Activated CD8-positive, alpha-beta memory T cell treated with anti-CD3 and anti-CD28 coated beads for 4 hours (primary cell): ENCODE measurements around the gene MYH3.

Experiments
- DNase-seq, 2 donors: peaks; one replicate each; pipeline ENCODE4 v3.0.0-alpha.2; 2020; ENCODE audit warnings: low read depth in 2 of 2

MYH3 gene

DNA sequence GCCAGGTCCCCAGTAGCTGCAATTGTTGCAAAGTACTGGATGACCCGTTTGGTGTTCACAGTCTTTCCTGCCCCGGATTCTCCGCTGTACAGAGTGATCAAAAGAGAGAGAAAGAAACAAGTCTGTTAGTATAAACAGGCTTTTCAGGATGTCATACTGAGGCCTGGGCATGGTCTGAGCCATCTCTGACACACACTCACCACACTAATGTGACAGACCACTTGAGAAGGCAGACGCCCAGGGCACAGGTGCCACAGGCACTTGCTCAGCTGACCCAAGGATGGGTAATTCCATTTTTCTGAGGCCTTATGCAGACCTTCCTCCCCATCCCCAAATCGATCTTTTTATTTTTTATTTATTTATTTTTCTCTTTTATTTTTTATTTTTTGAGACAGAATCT is 7.5 kb downstream of the MYH3 start:
- no peak for DNase-seq

DNA sequence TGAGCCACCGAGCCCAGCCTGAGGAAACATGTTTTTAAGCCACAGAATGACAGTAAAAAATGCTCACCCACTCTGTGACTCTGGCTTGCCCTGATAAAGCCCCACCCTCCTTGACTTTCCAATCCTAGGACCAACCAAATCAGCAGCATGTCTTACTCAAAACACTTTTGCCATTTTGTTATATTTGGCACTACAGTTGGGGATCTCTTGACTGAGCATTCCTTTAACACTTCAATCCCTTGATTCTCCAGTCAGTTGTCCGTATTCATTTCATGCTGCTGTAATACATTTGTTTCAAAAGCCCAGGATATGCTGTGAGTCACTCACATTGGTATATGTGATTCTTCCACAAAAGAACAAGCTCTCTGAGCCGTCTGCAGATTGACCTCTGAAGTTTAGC is 8.2 kb downstream of the MYH3 start:
- DNase-seq = no peak

DNA sequence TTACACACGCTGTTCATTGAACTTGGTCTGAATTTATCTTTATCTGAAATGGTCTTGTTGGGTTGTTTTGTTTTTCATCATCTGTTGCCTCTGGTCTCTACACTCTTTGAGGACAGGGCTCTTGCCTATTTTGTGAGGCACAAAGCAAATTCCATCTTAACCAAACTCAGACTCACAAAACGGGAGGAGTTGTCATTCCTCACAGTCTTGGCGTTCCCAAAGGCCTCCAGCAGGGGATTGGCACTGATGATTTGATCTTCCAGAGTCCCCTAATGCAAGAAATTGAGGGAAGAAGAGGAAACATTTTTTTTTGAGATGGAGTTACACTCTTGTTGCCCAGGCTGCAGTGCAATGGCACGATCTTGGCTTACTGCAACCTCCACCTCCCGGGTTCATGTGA is 8.7 kb downstream of the MYH3 start:
- no peak for DNase-seq

DNA sequence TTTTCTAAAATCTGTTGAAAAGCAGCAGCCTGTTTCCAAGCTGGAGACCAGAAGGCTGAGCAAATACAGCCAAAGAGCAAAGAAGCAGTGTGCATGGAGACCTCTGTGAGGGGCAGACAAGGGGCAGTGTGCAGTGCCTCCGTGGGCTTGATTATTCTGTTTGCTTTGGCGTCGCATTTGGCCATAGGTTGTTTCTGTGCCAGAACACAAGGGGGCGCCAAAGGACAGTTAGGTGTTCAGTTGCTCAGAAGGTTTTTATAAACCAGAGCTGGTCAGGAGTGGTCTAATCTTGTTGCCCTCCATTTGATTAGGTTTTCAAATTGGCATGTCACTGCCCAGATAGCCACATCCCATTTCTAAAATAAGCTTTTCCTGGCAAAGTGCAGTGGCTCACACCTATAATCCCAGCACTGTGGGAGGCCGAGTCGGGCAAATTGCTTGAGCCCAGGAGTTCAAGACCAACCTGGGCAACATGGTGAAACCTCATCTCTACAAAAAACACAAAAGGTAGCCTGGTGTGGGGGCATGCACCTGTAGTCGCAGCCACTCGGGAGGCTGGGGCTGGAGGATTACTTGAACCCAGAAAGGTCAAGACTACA is 10.6 kb downstream of the MYH3 start:
- peak; percentile 38 to 50 for DNase-seq

DNA sequence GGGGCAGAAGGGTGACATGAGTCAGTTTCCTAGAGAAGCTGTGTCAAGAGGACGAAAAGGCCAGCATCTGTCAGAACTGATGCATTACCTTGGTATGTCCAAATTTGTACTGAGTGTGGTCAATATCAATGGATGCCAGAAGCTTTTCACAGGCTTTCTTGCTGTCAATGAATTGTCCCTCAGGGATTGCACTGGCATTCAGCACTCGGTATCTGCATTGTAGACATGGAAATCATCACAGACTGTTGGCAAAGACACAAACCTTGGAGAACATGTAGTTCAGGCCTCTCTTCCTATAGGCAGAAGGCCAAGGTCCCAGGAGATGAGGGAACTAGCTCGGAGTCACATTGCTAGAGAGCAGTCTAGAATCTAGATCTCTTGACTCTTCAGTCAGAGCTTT is 16.6 kb downstream of the MYH3 start:
- no peak for DNase-seq

DNA sequence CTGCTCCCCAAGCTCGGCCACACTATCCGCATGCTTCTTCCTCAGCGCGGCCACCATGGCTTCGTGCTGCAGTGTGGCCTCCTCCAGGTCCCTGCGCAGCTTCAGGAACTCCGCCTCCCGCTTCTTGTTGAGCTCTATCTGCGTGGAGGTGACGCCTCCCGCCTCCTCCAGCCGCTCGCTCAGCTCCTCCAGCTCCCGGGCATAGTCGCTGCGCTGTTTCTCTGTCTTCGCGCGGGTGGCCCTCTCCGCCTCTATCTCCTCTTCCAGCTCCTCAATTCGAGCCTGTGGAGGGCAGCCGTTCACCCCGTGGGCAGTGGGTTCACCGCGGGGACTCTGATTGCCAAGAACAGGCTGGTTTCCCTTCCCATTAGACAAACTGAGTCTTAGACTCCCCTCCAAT is 19.0 kb downstream of the MYH3 start:
- DNase-seq = no peak

DNA sequence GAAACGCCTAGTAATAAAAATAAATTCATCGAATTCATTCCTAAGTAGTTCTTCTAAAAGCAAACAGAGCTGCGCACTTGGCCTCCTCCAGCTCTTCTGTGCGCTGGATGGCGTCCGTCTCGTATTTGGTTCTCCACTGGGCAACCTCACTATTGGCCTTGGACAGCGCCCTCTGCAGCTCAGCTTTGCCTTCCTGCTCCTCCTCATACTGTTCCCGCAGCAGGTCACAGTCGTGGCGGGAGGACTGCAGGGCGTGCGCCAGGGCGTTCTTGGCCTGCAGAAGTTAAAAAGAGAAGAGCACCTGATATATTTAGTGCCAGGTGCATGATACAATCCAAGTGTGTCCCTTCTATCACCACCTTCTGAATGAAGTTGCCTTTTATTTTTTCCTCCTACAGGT is 21.8 kb downstream of the MYH3 start:
- no peak for DNase-seq

DNA sequence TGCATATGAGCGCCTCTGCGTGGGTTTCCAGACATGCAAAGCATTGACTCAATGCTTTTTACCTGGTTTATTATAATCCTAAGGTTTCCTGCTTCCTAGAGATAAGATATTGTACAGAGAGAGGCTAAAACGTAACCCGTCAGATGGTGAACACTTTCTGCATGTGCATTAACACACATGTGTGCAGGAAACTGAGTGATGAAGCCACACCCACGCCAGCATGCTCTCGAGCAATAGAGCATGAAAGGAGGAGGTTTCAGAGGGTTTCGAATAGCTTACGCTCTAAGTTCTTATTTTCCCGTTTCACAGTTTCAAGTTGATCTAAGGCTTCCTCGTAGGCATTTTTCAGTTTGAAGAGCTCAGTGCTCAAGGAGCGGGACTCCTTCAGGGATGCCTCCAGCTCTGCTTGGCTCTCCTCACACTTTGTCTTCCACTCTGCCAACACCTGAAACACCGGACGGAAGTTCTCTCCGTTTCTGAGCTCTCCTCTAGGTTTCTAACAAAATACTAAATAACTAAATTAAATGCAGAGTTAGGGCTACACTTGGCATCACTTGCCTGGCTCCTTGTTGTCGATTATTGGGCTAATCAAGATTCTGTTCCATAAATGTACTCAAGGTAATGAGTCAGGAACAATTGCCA is 23.2 kb downstream of the MYH3 start:
- no peak for DNase-seq

DNA sequence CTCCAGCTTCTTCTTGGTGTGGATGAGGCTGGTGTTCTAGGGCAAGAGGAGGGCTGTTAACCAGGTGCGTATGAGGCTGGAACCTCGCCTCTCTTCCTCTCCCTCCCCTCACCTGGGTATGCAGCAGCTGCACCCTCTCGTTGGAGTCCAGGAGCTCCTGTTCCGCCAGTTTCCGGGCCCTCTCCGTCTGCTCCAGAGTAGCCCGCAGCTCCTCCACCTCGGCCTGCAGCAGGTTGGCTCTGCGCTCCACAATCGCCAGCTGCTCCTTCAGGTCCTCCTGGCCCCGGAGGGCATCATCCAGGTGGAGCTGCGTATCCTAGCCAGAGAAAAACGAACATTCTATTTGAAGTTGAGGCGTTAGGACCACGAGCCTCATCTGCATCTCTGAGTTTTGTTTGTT is 25.4 kb downstream of the MYH3 start:
- DNase-seq = no peak

DNA sequence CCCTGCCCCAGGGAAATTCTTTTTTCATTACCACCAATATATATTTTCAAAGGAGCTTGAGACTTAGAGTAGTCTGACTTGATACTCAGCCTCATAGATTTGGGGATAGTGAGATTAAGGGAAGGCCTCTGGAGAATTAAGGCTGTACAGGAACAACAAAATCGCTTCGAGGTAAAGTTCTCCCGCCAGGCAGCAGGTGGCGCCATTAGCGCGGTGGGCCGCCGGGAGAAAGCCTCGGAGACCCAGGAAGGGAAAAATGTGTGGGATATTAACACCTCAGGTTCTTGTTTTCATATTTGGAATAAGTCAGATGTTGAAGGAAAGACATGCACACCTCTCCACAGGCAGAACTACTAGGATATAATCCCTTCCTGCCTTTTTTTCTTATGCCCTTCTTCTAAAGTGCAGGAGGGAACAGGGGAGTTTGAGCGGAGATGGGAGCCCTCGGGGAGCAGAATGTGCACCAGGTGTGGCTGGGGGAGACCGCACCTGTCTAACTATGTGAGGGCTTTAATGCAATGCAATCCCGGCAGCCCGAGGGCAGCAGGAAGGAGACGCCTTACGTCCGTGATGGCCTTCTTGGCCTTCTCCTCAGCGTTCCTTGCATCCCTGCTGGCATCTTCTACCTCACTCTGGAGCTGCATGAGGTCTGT is 25.9 kb downstream of the MYH3 start:
- DNase-seq = no peak

DNA sequence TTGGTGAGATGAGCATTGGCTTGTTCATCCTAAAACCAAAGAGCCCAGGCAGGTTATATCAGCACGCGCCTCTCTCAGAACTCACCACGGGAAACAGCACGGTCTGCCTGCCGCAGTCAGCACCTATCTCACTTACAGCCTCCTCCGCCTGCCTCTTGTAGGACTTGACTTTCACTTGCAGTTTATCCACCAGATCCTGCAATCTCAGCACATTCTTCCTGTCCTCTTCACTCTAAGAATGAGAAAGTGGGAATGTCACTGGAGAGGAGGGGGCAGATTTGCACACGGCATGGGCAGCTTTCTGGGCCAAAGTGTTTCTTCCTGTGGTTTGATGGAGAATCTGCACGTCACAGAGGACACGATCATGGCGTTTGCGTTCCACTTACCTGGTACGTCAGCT is 27.4 kb downstream of the MYH3 start:
- DNase-seq = no peak

DNA sequence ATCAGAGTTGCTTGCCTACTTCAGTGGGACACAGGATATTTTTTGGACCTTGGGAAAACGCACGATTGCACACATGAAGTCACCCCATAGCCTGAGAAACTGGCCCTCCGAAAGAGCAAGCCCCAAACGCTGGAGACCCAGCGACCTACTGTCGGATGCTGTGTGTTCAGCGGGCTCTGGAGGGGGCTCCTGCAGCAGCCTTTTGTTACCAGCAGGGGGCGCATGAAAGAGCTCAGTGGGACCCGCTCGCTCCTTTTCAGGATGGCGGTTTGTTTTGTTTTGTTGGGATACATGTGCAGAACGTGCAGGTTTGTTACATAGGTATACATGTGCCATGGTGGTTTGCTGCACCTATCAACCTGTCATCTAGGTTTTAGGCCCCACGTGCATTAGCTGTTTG is 28.4 kb downstream of the MYH3 start:
- DNase-seq = no peak

DNA sequence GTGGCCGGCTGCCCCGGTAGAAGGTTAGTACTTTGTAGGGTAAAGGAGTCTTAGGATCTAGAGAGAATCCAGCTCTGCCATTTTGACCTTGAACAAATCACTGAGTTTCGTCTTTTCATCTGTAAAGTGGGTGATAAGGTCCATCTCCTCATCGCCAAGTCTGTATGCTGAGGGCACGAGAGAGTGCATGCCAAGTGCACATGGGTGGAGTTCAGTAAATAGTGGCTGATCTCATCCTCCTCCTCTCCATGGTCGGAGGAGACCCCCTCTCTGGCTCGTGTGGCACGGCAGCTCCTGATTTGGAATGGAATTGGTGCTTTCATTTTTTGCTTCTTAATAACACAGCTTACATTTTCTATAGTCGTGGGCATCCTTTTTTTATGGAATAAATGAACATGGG is 30.7 kb downstream of the MYH3 start:
- DNase-seq = no peak

DNA sequence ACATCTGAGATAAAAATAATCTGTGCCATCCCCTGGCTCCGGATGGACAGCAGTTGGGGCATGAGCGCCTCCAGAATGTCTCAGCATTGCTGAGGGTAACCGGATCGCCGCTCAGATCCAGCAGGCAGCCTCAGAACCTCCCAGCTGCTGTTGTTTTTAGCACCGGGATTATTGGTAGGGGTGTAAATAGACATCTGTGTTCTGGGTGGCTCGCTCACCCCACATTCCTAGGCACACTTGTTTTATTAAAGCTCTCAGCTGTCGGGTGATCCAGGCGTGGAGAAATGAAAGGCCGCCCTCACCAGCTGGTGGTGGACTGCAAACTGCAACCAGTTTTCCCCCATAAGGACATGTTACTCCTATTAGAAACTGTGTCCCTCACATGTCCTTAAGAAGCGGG is 32.1 kb downstream of the MYH3 start:
- DNase-seq = no peak

DNA sequence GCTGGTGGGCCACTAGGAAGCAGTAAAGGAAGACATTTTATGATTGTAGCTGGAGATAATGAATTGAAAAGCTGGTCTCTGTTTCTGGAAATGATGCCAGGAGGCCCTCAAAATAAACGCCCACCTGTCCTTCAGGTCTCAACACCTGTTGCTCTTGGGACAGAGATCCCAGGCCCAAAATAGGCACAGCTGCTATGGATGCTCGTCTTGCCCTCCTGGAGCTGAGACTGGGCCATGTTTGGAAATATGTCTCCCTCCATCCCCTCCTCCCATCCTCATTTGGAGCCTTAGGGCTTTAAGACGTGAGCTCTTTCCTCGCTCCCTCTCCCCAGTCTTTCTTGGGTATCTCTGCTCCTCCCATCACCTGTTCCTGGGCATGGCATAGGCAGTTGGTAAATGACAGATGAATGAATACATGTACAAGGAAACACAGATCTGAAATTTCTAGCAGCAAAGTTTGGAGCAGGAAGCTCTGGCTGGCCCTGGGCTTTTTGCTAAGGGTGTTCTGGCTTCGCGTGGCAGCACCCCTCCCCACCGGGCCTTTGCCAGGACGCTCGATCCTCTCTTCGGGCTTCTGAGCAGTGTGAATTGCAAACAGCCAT is 33.3 kb downstream of the MYH3 start:
- DNase-seq = no peak

DNA sequence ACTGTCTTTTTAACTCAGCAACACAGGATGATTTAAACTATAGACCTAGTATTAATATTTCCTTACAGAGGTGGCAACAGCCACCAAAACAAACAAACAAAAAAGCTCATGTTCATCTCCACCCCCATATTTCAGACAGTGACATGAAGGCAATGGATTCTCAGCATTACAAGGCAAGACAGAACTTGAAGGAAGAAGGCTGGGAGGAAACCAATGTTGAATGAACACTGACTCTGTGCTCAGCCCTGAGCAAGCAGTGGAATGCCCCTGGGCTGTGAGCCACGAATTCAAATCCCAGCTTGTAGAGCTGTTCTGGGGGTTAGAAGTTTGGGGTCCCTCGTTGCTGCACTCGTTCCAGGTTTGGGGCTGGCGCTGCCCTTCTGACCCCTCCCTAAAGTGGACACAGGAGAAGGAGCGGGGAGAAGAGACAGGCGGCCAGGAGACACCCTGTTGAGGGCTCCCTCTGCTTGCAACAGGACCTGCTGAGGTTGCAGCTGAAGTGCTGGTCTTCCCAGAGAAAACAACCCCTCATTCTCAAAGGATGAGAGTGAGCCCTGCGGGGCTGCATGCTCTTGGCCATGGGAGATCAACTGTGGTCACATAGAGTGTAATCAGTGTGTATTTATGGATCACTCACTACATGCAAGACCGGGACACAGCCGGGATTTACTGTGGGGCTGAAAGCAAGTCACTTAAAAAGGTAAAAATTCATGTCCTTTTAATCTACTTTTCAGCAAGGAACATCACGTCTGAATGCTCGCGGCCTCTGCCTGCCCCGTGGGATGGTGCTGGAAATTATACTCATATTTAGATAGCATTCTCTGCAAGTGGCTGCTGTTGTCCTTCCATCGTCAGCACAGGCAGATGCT is 34.3 kb downstream of the MYH3 start:
- DNase-seq = no peak

DNA sequence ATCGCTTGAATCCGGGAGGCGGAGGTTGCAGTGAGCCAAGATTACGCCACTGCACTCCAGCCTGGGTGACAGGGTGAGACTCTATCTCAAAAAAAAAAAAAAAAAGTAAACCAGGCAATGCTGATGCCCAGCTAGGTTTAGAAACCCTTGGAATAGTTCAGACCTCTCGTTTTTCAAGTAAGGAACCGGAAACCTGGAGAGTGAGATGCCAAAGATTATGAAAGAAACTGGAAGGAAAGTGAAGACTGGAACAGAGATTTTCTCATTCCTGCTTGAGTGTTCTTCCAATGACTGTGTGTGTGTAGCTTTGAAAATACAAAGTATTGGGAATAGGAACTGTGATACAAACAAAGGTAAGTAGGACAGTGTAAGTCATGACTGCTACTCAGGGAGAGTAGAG is 35.7 kb downstream of the MYH3 start:
- no peak for DNase-seq

DNA sequence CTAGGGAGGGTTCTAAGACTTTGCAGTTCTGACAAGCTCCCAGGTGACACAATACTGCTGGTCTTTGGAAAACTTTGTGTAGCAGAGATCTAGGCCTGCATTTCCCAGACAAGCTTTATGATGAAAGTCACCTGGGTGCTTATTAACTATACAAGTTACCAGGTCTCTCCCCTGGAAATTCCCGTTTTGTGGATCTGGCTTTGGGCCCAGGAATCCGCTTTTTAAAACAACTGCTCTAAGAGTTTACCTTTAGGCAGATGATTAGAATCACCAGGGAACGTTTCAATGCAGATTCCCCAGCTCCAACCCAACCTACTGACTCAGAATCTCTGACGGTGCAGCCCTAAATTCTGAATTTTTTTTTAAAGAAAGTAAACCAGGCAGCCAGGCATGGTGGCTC is 36.3 kb downstream of the MYH3 start:
- DNase-seq = no peak

DNA sequence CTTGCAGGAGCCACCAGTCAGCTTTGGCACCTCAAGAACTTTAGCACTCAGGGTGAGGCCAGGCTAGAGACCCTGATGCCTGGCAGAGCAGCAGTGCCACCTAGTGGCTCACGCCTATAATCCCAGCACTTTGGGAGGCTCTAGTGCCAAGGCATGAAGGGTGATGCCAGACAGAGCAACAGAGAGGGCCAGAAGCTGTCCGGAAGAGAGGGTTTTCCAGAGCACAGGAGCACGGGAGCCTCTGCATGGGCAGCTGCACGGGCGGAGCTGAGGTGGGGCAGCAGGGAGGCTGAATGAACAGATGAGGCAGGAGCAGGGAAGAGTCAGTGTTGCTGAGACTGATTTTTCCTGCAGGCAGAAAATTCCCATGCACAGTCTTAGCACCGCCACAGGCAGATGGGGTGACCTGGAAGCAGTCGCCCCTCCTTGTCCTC is 38.9 kb downstream of the MYH3 start:
- DNase-seq = peak; percentile 20 to 25

DNA sequence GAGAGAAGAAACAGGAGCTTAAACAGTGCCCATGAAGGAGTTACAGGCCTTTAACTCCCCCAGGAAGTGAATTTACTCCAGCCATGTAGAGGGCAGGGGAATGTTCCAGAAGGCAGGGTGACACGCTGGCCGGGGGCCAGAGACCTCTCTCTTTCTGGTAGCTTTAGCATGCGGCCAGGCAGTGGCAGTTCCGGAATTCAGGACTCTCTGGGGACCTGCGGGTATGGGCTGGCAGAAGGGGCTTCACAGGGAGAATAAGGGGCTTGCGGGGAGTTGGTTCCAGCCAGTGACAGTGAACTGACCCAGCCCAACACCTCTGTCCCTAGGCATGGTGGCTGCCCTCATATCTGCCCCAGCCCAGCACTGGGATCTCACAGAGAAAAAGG is 40.0 kb downstream of the MYH3 start:
- DNase-seq = no peak

DNA sequence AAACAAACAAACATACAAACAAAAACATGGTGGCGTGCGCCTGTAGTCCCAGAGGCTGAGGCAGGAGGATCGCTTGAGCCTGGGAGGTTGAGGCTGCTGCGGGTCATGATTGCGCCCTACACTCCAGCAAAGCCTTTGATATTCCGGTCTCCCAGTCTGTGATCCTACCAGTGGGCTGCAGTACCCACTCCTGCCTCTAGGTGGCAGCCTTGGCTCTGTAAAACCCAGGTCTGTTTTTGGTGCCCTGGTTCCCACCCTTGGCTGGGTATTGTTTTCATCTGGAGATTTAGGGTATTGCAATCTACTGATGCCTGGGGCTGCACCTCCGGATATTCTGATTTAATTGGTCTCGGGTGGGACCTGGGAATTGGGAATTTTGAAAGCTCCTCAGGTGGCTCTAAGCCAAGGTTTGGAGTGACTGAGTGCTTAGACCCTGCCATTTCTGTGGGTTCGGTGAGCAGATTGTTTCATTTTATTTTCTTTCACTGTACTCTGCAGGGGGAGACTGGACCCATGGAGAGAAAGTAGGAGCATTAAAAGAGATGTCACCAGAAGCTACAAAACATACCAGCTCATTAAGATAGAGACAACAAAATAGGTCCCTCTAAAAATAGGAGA is 40.5 kb downstream of the MYH3 start:
- DNase-seq = peak; percentile 33 to 50
